Uterus (tissue), 2 donors: ENCODE data around the gene ADM2.

Experiments
- CTCF ChIP-seq, 4 experiments: fragments of 200-600 bp in 2 of 4; fragments of 450-650 bp in 2 of 4; sonication (generic) in 2 of 4; IDR thresholded peaks; one replicate each; pipeline ENCODE4 v1.5.1; 2016 to 2019; ENCODE audit warnings: antibody characterized with exemption in 4 of 4, mild to moderate bottlenecking in 2 of 4, moderate library complexity in 1 of 4
- POLR2A ChIP-seq, 2 donors: fragments of 450-650 bp; IDR thresholded peaks; one replicate each; pipeline ENCODE4 v1.6.1; 2016; ENCODE audit warnings: antibody characterized with exemption in 2 of 2, mild to moderate bottlenecking in 1 of 2, moderate library complexity in 1 of 2

- TF ChIP-seq POLR2A (IDR thresholded peaks at IDR 0.05) (no peak), CTCF (IDR thresholded peaks at IDR 0.05) (no peak)
Measured at GRCh38 chr22:50454556-50455075, 26.7 kb upstream of the ADM2 start.
